ENCODE measurements around the gene OTULIN. TPM values are rescaled to one million over a fixed set of nuclear protein-coding genes. Genes with fewer than 3 reads are reported as not detected.

OTULIN gene
- total RNA-seq, 1 experiment from 2014 or later: 31.2 TPM

GRCh38 chr5:14681236-14681752 lies 16.8 kb downstream of the OTULIN start:
- in situ Hi-C loops (cut with HindIII; ENCODE audit: low pct_unique_long_range_greater_than_20kb, low sequenced_read_pairs): no loop called here
- no peak for DNase-seq (ENCODE audit: low read depth, low spot score)

GRCh38 chr5:14683906-14684455 lies 19.5 kb downstream of the OTULIN start:
- DNase-seq (ENCODE audit: low read depth, low spot score): no peak
- in situ Hi-C loops (cut with HindIII; ENCODE audit: low pct_unique_long_range_greater_than_20kb, low sequenced_read_pairs): no loop called here

- no peak for DNase-seq (ENCODE audit: low read depth, low spot score)
- in situ Hi-C loops (cut with HindIII; ENCODE audit: low pct_unique_long_range_greater_than_20kb, low sequenced_read_pairs): no loop called here
Measured at GRCh38 chr5:14684757-14685156, 20.2 kb downstream of the OTULIN start.

- in situ Hi-C loops (cut with HindIII; ENCODE audit: low pct_unique_long_range_greater_than_20kb, low sequenced_read_pairs): no loop called here
- DNase-seq (ENCODE audit: low read depth, low spot score): peak; percentile 86
Measured at GRCh38 chr5:14685757-14686156, 21.2 kb downstream of the OTULIN start.

- in situ Hi-C loops (cut with HindIII; ENCODE audit: low pct_unique_long_range_greater_than_20kb, low sequenced_read_pairs): no loop called here
- DNase-seq (ENCODE audit: low read depth, low spot score): no peak
Measured at GRCh38 chr5:14686517-14686916, 22.0 kb downstream of the OTULIN start.

- in situ Hi-C loops (cut with HindIII; ENCODE audit: low pct_unique_long_range_greater_than_20kb, low sequenced_read_pairs): no loop called here
- DNase-seq (ENCODE audit: low read depth, low spot score): peak; percentile 60
Measured at GRCh38 chr5:14687023-14687665, 22.6 kb downstream of the OTULIN start.

- DNase-seq (ENCODE audit: low read depth, low spot score): no peak
- in situ Hi-C loops (cut with HindIII; ENCODE audit: low pct_unique_long_range_greater_than_20kb, low sequenced_read_pairs): no loop called here
Measured at GRCh38 chr5:14693070-14693469, 28.6 kb downstream of the OTULIN start.

- in situ Hi-C loops (cut with HindIII; ENCODE audit: low pct_unique_long_range_greater_than_20kb, low sequenced_read_pairs): no loop called here
Measured at GRCh38 chr5:14695152-14695551, 30.6 kb downstream of the OTULIN start.

GRCh38 chr5:14696057-14696456 lies 31.5 kb downstream of the OTULIN start:
- no peak for DNase-seq (ENCODE audit: low read depth, low spot score)
- in situ Hi-C loops (cut with HindIII; ENCODE audit: low pct_unique_long_range_greater_than_20kb, low sequenced_read_pairs): no loop called here

More at GRCh38 chr5:14695152-14695551, 30.6 kb downstream of the OTULIN start:
- DNase-seq (ENCODE audit: low read depth, low spot score): no peak

GRCh38 chr5:14696851-14697250 lies 32.3 kb downstream of the OTULIN start:
- in situ Hi-C loops (cut with HindIII; ENCODE audit: low pct_unique_long_range_greater_than_20kb, low sequenced_read_pairs): no loop called here
- no peak for DNase-seq (ENCODE audit: low read depth, low spot score)

GRCh38 chr5:14698495-14698894 lies 34.0 kb downstream of the OTULIN start:
- in situ Hi-C loops (cut with HindIII; ENCODE audit: low pct_unique_long_range_greater_than_20kb, low sequenced_read_pairs): no loop called here
- no peak for DNase-seq (ENCODE audit: low read depth, low spot score)

GRCh38 chr5:14699159-14699558 lies 34.6 kb downstream of the OTULIN start:
- in situ Hi-C loops (cut with HindIII; ENCODE audit: low pct_unique_long_range_greater_than_20kb, low sequenced_read_pairs): no loop called here
- DNase-seq (ENCODE audit: low read depth, low spot score): no peak

GRCh38 chr5:14699807-14700400 lies 35.4 kb downstream of the OTULIN start:
- DNase-seq (ENCODE audit: low read depth, low spot score): no peak

GRCh38 chr5:14700478-14701436 lies 36.2 kb downstream of the OTULIN start:
- in situ Hi-C loops (cut with HindIII; ENCODE audit: low pct_unique_long_range_greater_than_20kb, low sequenced_read_pairs): loop anchor here (25.0 kb wide), 1 partner anchor 312 kb away; no protein-coding TSS in a partner anchor
- DNase-seq (ENCODE audit: low read depth, low spot score): no peak

More at GRCh38 chr5:14699807-14700400, 35.4 kb downstream of the OTULIN start:
- in situ Hi-C loops (cut with HindIII; ENCODE audit: low pct_unique_long_range_greater_than_20kb, low sequenced_read_pairs): loop anchor here (25.0 kb wide), 1 partner anchor 312 kb away; no protein-coding TSS in a partner anchor

- in situ Hi-C loops (cut with HindIII; ENCODE audit: low pct_unique_long_range_greater_than_20kb, low sequenced_read_pairs): loop anchor here (25.0 kb wide), 1 partner anchor 311 kb away; no protein-coding TSS in a partner anchor
Measured at GRCh38 chr5:14701556-14701955, 37.0 kb downstream of the OTULIN start.

GRCh38 chr5:14702238-14702839 lies 37.8 kb downstream of the OTULIN start:
- DNase-seq (ENCODE audit: low read depth, low spot score): no peak
- in situ Hi-C loops (cut with HindIII; ENCODE audit: low pct_unique_long_range_greater_than_20kb, low sequenced_read_pairs): loop anchor here (25.0 kb wide), 1 partner anchor 310 kb away; no protein-coding TSS in a partner anchor

More at GRCh38 chr5:14701556-14701955, 37.0 kb downstream of the OTULIN start:
- no peak for DNase-seq (ENCODE audit: low read depth, low spot score)

- in situ Hi-C loops (cut with HindIII; ENCODE audit: low pct_unique_long_range_greater_than_20kb, low sequenced_read_pairs): loop anchor here (25.0 kb wide), 1 partner anchor 307 kb away; no protein-coding TSS in a partner anchor
- DNase-seq (ENCODE audit: low read depth, low spot score): no peak
Measured at GRCh38 chr5:14705556-14705955, 41.0 kb downstream of the OTULIN start.

Measured in SK-MEL-5 (cell line).